Smooth muscle cell (in vitro differentiated cells): ENCODE data around the gene CCDC159. TPM values are rescaled to one million over a fixed set of nuclear protein-coding genes. Genes with fewer than 3 reads are reported as not detected.
A peak's percentile ranks its signal among the peaks of the same experiment; 100 is the strongest.

Source experiments
- DNase-seq: peaks from one replicate; lab custom pipeline; 2025; ENCODE audit not compliant: unreplicated experiment; lab: John Stamatoyannopoulos, UW
- H2AFZ ChIP-seq: fragments of 200-600 bp; sonication (generic); 2 replicates; pipeline ENCODE4 v1.6.0; 2016; ENCODE audit warnings: antibody characterized with exemption, low read depth, mild to moderate bottlenecking
- H3F3A ChIP-seq: fragments of 200-600 bp; sonication (generic); 2 replicates; pipeline ENCODE4 v1.6.0; 2017; ENCODE audit warnings: antibody characterized with exemption, low read depth
- H3K27ac ChIP-seq: fragments of 200-600 bp; sonication (generic); 2 replicates; pipeline ENCODE4 v1.5.1; 2016; ENCODE audit warnings: low read depth, mild to moderate bottlenecking
- H3K27me3 ChIP-seq: fragments of 200-600 bp; sonication (generic); 2 replicates; pipeline ENCODE4 v1.6.1; 2016; ENCODE audit warnings: low read depth, mild to moderate bottlenecking
- H3K36me3 ChIP-seq: fragments of 200-600 bp; sonication (generic); 2 replicates; pipeline ENCODE4 v1.5.1; 2016; ENCODE audit warnings: low read depth
- H3K4me1 ChIP-seq: fragments of 200-600 bp; sonication (generic); 2 replicates; pipeline ENCODE4 v1.5.1; 2016; ENCODE audit warnings: low read depth
- H3K4me2 ChIP-seq: fragments of 200-600 bp; sonication (generic); 2 replicates; pipeline ENCODE4 v1.6.0; 2016; ENCODE audit warnings: mild to moderate bottlenecking
- H3K4me3 ChIP-seq: fragments of 200-600 bp; sonication (generic); 2 replicates; pipeline ENCODE4 v1.5.1; 2016; ENCODE audit warnings: mild to moderate bottlenecking
- H3K79me2 ChIP-seq: fragments of 200-600 bp; sonication (generic); 2 replicates; pipeline ENCODE4 v1.6.0; 2016; ENCODE audit warnings: low read depth, mild to moderate bottlenecking
- H3K9ac ChIP-seq: fragments of 200-600 bp; sonication (generic); 2 replicates; pipeline ENCODE4 v1.6.0; 2016; ENCODE audit warnings: low read depth
- H3K9me3 ChIP-seq: fragments of 200-600 bp; sonication (generic); replicated peaks from 2 replicates; pipeline ENCODE4 v1.5.1; 2016; ENCODE audit warnings: low read depth
- H4K20me1 ChIP-seq: fragments of 200-600 bp; sonication (generic); 2 replicates; pipeline ENCODE4 v1.6.0; 2016; ENCODE audit warnings: low read depth
- WGBS: methylation state at CpG from one replicate; pipeline ENCODE4 v1.1.7; 2016; ENCODE audit warnings: low lambda C conversion rate; 5-methylcytosine and 5-hydroxymethylcytosine counted together
- polyA plus RNA-seq: library from polyadenylated mRNA; unstranded; fragments of >200 nt; fragmentation: Nextera tagmentation; extraction: Ambion mirVana; gene quantifications from 2 replicates; pipeline ENCODE4 v1.2.1, GENCODE V29; 2016
- total RNA-seq: library from RNA; depleted of rRNA; stranded (reverse); fragments of >200 nt; gene quantifications from 2 replicates; pipeline ENCODE4 v1.2.3, GENCODE V29; 2014
- TF ChIP-seq, protein P1 (sequence below): fragments of 200-600 bp; sonication (generic); IDR thresholded peaks from 2 replicates; pipeline ENCODE4 v1.5.1; 2017; ENCODE audit warnings: borderline replicate concordance, mild to moderate bottlenecking, antibody characterized with exemption; ENCODE audit not compliant: insufficient read depth, poor library complexity, severe bottlenecking

CCDC159 gene
- total and polyA plus RNA-seq, 2 experiments from 2014 or later = 9.8 to 29.4 TPM

DNA sequence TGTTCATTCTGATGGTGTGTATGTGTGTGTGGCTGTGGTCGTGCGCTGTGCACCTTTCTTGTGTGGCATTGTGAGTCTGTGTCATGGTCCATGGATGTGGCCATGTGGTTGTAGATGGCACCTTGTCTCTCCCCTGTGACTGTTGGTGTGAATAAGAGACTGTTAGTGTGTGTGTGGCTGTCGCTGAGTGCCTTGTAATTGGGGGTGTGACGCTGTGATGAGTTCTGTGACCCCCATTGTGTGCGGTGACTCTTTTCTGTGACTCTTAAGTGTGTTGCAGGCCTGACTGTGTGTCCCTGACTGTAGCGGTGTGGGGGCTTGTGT lies 9.7 kb downstream of the CCDC159 start:
- no peaks in the 10 kb centered on the region for H3K79me2 ChIP-seq
- no peak overlapping the region for H2AFZ ChIP-seq
- H3F3A ChIP-seq = no peaks in the 10 kb centered on the region
- TF ChIP-seq, protein P1, sequence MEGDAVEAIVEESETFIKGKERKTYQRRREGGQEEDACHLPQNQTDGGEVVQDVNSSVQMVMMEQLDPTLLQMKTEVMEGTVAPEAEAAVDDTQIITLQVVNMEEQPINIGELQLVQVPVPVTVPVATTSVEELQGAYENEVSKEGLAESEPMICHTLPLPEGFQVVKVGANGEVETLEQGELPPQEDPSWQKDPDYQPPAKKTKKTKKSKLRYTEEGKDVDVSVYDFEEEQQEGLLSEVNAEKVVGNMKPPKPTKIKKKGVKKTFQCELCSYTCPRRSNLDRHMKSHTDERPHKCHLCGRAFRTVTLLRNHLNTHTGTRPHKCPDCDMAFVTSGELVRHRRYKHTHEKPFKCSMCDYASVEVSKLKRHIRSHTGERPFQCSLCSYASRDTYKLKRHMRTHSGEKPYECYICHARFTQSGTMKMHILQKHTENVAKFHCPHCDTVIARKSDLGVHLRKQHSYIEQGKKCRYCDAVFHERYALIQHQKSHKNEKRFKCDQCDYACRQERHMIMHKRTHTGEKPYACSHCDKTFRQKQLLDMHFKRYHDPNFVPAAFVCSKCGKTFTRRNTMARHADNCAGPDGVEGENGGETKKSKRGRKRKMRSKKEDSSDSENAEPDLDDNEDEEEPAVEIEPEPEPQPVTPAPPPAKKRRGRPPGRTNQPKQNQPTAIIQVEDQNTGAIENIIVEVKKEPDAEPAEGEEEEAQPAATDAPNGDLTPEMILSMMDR = no peak
- no peak overlapping the region for H3K27ac ChIP-seq
- H3K9ac ChIP-seq = no peak overlapping the region
- H3K27me3 ChIP-seq = no peaks in the 10 kb centered on the region
- 89% methylated on average over 6 of the region's 6 CpGs for WGBS
- DNase-seq = no peak
- no peaks in the 10 kb centered on the region for H3K36me3 ChIP-seq
- peaks cover 2% of the 10 kb centered on the region for H3K4me1 ChIP-seq
- peak overlapping the region; percentile 79 for H3K4me3 ChIP-seq
- H3K9me3 ChIP-seq = no peaks in the 10 kb centered on the region
- H3K4me2 ChIP-seq = peak overlapping the region; percentile 96
- peaks cover 33% of the 10 kb centered on the region for H4K20me1 ChIP-seq

DNA sequence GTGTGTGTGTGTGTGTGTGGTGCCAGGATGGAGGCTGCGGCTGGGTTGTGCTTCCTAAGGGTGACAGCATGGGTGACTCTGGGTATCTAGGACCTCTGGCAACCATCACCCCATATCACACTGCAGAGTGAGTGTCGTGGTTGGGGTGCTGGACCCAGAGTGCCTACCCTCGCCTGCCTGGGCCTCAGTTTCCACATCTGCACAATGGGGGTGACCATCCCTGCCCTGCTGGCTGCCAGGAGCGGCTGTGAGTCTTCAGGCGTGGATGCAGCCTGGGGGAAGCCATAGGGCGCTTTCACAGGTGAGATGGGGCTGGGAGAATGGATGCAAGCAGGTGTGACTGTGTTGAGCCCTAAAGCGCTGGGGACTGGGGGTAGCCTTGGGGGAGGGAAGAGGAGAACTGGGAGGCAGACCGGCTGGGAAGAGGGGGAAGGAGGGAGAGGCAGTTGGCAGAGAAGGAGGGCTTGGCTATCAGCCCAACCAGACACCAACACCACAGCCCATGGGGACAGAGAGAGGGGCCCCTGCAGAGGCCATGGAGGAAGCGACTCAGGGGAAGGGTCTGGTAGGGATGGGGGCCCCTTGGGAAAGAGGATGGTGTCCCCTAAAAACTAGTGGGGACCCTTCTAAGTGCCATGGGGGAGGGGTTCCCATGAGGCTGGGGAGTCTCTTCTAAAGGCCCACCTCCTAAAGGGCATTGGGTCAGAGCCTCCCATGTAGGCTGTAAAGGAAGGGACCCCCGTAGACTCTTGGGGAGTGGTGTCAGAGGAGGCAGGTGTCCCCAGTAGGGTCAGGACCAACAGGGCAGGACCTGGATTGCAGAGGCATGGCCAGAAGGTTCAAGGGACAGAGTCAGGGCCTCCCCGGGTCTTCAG lies 10.6 kb downstream of the CCDC159 start:
- H2AFZ ChIP-seq = no peak overlapping the region
- 95% methylated on average over 10 of the region's 11 CpGs for WGBS
- no peak overlapping the region for H3K9ac ChIP-seq
- peaks cover 5% of the 10 kb centered on the region for H3K4me1 ChIP-seq
- H3K9me3 ChIP-seq = no peaks in the 10 kb centered on the region
- H3K36me3 ChIP-seq = no peaks in the 10 kb centered on the region
- no peaks in the 10 kb centered on the region for H3K27me3 ChIP-seq
- H3K4me3 ChIP-seq = no peak overlapping the region
- H3K4me2 ChIP-seq = no peak overlapping the region
- H3K79me2 ChIP-seq = no peaks in the 10 kb centered on the region
- TF ChIP-seq, protein P1 = no peak
- no peaks in the 10 kb centered on the region for H3F3A ChIP-seq
- no peak overlapping the region for H3K27ac ChIP-seq
- DNase-seq = no peak
- H4K20me1 ChIP-seq = peaks cover 41% of the 10 kb centered on the region

DNA sequence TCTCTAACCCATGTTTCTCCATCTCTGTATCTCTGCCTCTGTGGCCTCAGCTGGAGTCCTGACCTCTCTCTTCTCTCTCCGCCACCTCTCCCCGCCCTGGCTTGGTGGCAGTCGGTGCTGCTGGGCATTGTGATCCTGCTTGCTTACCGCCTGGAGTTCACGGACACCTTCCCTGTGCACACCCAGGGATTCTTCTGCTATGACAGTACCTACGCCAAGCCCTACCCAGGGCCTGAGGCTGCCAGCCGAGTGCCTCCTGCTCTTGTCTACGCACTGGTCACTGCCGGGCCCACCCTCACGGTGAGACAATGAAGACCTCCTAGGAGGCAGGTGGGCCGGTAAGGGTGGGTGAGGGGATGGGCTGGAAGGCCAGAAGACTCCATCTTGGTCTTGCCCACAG lies 13.1 kb downstream of the CCDC159 start:
- TF ChIP-seq, protein P1 = no peak
- H3K36me3 ChIP-seq = no peaks in the 10 kb centered on the region
- 93% methylated on average over 11 of the region's 11 CpGs for WGBS

More for the DNA sequence above, 13.1 kb downstream of the CCDC159 start:
- H3K4me2 ChIP-seq = no peak overlapping the region
- H3K4me1 ChIP-seq = peaks cover 5% of the 10 kb centered on the region
- no peak overlapping the region for H3K9ac ChIP-seq
- no peaks in the 10 kb centered on the region for H3K9me3 ChIP-seq
- H3K79me2 ChIP-seq = no peaks in the 10 kb centered on the region
- no peaks in the 10 kb centered on the region for H3F3A ChIP-seq
- peaks cover 43% of the 10 kb centered on the region for H4K20me1 ChIP-seq
- no peak for DNase-seq
- H3K27ac ChIP-seq = no peak overlapping the region
- H3K4me3 ChIP-seq = no peak overlapping the region
- H2AFZ ChIP-seq = no peak overlapping the region
- no peaks in the 10 kb centered on the region for H3K27me3 ChIP-seq
